SJSA1 (cell line): ENCODE data around the gene GABPB1. TPM values are rescaled to one million over a fixed set of nuclear protein-coding genes. Genes with fewer than 3 reads are reported as not detected.

Source experiments
- DNase-seq, 2 experiments: peaks; one replicate each; pipeline ENCODE4 v3.0.0-alpha.2; 2015 to 2020; ENCODE audit warnings: low spot score in 2 of 2, low read depth in 1 of 2
- H3K27ac ChIP-seq: fragments of 250-450 bp; sonication (Bioruptor Pico); 2 replicates; pipeline ENCODE4 v1.5.1; 2020; ENCODE audit warnings: mild to moderate bottlenecking, moderate library complexity
- H3K27me3 ChIP-seq: fragments of 250-450 bp; sonication (Bioruptor Pico); replicated peaks from 2 replicates; pipeline ENCODE4 v1.5.1; 2020; ENCODE audit warnings: mild to moderate bottlenecking, moderate library complexity
- H3K36me3 ChIP-seq: fragments of 250-450 bp; sonication (Bioruptor Pico); 2 replicates; pipeline ENCODE4 v1.5.1; 2020; ENCODE audit warnings: mild to moderate bottlenecking
- H3K4me1 ChIP-seq: fragments of 250-450 bp; sonication (Bioruptor Pico); replicated peaks from 2 replicates; pipeline ENCODE4 v1.6.1; 2021; ENCODE audit warnings: mild to moderate bottlenecking
- H3K4me3 ChIP-seq: fragments of 250-450 bp; sonication (Bioruptor Pico); 2 replicates; pipeline ENCODE4 v1.5.1; 2020; ENCODE audit warnings: mild to moderate bottlenecking
- H3K9me3 ChIP-seq: fragments of 250-450 bp; sonication (Bioruptor Pico); replicated peaks from 2 replicates; pipeline ENCODE4 v1.5.1; 2020; ENCODE audit warnings: mild to moderate bottlenecking
- total RNA-seq: library from RNA; depleted of rRNA; stranded (reverse); fragments of >200 nt; shearing (Covaris generic); gene quantifications from 2 replicates; pipeline ENCODE4 v1.2.3, GENCODE V29; 2014

The GABPB1 gene
- total RNA-seq, 1 experiment from 2014 or later: 67.9 TPM

DNA sequence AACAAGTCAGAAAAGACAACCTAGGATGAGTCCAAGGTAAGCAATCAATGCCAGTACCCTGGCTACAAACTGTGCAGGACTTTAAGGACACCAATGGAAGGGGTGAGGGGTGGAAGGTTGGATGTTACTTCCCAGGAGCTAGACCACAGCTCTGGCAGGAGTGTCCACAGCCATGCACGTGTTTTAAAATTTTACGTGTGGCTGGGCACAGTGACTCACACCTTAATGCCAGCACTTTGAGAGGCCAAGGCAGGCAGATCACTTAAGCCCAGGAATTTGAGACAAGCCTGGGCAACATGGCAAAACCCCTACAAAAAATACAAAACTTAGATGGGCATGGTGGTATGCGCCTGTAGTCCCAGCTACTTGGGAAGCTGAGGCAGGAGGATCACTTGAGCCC, 74.7 kb downstream of the GABPB1 start:
- no peak for DNase-seq
- no peaks in the 10 kb centered on the region for H3K4me1 ChIP-seq

DNA sequence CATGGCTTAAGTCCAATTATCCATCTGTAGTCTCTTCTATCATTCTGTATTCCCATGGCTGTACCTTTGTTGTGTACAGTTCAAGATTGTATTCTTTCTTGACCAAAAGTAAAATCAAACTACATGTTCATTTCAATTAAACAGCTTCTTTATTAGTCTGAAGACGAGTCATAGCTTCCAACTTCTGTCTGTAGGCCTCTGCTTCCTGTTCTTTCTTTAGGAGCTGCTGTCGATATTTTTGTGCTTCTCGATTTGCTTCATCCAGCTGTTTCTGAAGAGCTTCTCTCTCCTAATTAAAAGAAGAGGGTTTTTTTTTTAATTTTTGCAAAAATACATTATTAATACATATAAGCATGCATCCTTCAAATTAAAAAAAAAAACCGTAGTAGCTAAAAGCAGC, 76.5 kb downstream of the GABPB1 start:
- no peaks in the 10 kb centered on the region for H3K27me3 ChIP-seq
- H3K4me1 ChIP-seq: no peaks in the 10 kb centered on the region
- no peaks in the 10 kb centered on the region for H3K36me3 ChIP-seq
- H3K27ac ChIP-seq: no peak overlapping the region
- no peaks in the 10 kb centered on the region for H3K9me3 ChIP-seq
- DNase-seq: no peak
- no peak overlapping the region for H3K4me3 ChIP-seq

More for the DNA sequence above, 74.7 kb downstream of the GABPB1 start:
- Histone ChIP-seq H3K27ac (no peak overlapping the region), H3K27me3 (no peaks in the 10 kb centered on the region), H3K36me3 (peaks cover 5% of the 10 kb centered on the region), H3K9me3 (no peaks in the 10 kb centered on the region), H3K4me3 (no peak overlapping the region)

DNA sequence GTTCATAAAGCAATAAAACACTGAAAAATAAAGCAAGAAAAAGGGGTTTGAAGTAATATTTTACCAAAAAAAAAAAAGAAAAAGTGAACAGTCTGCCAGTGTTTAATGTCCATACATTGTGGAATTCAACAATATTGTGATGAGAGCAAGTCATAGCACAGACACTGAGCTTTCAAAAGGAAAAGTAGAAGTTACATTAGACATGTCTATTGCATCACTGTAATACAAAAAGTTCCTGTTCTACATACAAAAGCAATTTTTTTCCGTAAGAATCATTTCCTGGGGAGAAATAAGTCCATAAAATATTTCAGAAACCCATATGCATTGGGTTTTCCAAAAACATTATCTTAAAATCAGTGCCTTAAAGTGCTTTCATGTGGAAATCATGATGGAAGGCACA, 77.6 kb downstream of the GABPB1 start:
- H3K4me1 ChIP-seq: no peaks in the 10 kb centered on the region
- DNase-seq: no peak

DNA sequence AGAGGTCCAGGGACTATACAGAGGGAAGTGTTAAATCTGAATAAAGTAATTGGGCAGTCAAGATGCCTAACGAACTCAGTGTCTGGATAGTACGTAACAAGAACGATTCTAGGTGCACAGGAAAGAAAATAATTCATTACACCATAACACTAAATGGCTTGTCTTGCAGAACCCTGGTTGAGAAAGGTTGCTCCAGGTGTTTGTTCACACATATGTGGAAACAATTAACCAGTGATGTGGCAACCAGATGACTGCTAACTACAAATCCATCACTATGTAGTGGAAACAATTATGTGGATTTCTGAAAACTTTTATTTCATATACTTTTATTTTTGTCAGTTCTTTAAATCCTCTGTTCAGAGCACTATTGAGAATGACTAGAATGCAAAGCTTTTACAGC, 79.1 kb downstream of the GABPB1 start:
- H3K4me1 ChIP-seq: no peaks in the 10 kb centered on the region
- no peak for DNase-seq
- H3K27ac ChIP-seq: no peak overlapping the region
- H3K36me3 ChIP-seq: no peaks in the 10 kb centered on the region
- no peak overlapping the region for H3K4me3 ChIP-seq
- no peaks in the 10 kb centered on the region for H3K9me3 ChIP-seq
- H3K27me3 ChIP-seq: no peaks in the 10 kb centered on the region

More for the DNA sequence above, 77.6 kb downstream of the GABPB1 start:
- H3K27me3 ChIP-seq: no peaks in the 10 kb centered on the region
- H3K27ac ChIP-seq: no peak overlapping the region
- H3K4me3 ChIP-seq: no peak overlapping the region
- no peaks in the 10 kb centered on the region for H3K9me3 ChIP-seq
- H3K36me3 ChIP-seq: no peaks in the 10 kb centered on the region

DNA sequence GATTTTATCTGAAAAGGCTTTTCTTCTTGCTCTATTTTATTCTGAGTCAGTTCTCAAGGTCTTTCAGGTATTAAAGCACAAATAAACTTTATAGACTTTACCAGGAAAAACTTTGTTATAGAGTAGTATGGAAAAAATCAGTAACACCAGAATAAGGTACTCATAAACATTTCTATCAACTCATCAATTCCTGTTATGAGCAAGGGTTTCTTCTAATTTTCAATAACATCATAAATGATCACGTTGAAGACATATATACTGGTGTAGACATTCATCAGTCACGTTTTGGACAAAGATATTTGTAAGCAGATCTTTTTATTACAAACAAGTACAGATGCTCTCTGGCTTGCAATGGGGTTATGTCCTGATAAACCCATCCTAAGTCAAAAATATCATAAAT, 79.9 kb downstream of the GABPB1 start:
- no peaks in the 10 kb centered on the region for H3K36me3 ChIP-seq
- no peaks in the 10 kb centered on the region for H3K4me1 ChIP-seq
- H3K4me3 ChIP-seq: no peak overlapping the region
- no peaks in the 10 kb centered on the region for H3K27me3 ChIP-seq
- no peak overlapping the region for H3K27ac ChIP-seq
- H3K9me3 ChIP-seq: no peaks in the 10 kb centered on the region
- DNase-seq: no peak

DNA sequence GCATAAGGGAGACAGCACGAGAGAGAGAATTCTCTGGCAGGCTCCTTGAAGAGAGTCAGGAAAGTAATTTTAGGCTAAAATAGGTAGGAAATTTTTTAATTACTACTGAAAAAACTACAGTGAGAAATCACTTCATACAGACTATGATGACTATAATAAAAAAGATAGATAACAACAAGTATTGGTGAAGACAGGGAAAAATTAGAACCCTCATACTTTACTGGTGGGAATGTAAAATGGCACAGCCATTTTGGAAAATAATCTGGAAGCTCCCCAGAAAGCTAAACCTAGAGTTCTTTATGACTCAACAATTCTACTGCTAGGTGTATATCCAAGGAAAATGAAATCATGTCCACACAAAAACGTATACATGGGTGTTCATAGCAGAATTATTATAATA, 87.4 kb downstream of the GABPB1 start:
- Histone ChIP-seq H3K27me3 (peaks cover 6% of the 10 kb centered on the region; the same call in 1 of the 2 replicates), H3K4me3 (no peak overlapping the region), H3K4me1 (no peaks in the 10 kb centered on the region), H3K9me3 (no peaks in the 10 kb centered on the region), H3K27ac (no peak overlapping the region), H3K36me3 (no peaks in the 10 kb centered on the region)
- no peak for DNase-seq

DNA sequence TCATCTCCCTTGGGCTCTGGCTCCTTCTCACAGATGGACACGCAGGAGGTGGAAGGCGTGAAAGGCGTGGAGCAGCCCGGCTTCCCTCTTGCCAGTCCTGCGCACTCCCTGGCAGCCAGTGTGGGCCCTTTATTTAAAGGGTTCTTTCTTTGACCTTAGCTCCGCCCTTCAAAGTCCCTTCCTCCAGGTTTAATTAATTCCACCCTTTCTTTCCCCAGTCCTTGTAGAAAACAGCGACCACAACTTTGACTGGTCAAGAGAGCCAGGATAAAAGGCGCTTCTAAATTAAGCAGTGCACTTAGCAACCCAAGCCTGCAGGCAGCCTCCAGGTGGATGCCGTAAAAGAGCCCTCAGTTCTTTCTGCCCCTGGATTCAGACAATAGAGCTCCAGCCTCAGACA, 89.4 kb downstream of the GABPB1 start, which contains the start of gene HDC:
TSS of gene HDC (minus strand) at position 107 of the 400 bp plus-strand sequence. CDS start at position 4, 103 bp downstream.
- Histone ChIP-seq H3K9me3 (no peaks in the 10 kb centered on the region), H3K4me1 (no peaks in the 10 kb centered on the region), H3K4me3 (no peak within 1 kb of the TSS), H3K27me3 (peaks cover 6% of the 10 kb centered on the region; the same call in 1 of the 2 replicates), H3K27ac (no peak within 1 kb of the TSS), H3K36me3 (no peaks in the 10 kb centered on the region)
- no peak for DNase-seq

- peaks cover under 1% of the 10 kb centered on the region; the same call in 1 of the 2 replicates for H3K27me3 ChIP-seq
- no peak overlapping the region for H3K4me3 ChIP-seq
- no peak overlapping the region for H3K27ac ChIP-seq
- DNase-seq: no peak
- no peaks in the 10 kb centered on the region for H3K36me3 ChIP-seq
- no peaks in the 10 kb centered on the region for H3K9me3 ChIP-seq
- no peaks in the 10 kb centered on the region for H3K4me1 ChIP-seq
Measured at GRCh38 chr15:50262533-50262932, 92.5 kb downstream of the GABPB1 start.

GRCh38 chr15:50261981-50262380, 93.0 kb downstream of the GABPB1 start:
- no peak overlapping the region for H3K27ac ChIP-seq
- H3K27me3 ChIP-seq: no peaks in the 10 kb centered on the region
- H3K4me3 ChIP-seq: no peak overlapping the region
- H3K36me3 ChIP-seq: no peaks in the 10 kb centered on the region
- DNase-seq: peak in 1 of 2 experiments; percentile 16
- H3K9me3 ChIP-seq: no peaks in the 10 kb centered on the region
- peaks cover 2% of the 10 kb centered on the region for H3K4me1 ChIP-seq

DNA sequence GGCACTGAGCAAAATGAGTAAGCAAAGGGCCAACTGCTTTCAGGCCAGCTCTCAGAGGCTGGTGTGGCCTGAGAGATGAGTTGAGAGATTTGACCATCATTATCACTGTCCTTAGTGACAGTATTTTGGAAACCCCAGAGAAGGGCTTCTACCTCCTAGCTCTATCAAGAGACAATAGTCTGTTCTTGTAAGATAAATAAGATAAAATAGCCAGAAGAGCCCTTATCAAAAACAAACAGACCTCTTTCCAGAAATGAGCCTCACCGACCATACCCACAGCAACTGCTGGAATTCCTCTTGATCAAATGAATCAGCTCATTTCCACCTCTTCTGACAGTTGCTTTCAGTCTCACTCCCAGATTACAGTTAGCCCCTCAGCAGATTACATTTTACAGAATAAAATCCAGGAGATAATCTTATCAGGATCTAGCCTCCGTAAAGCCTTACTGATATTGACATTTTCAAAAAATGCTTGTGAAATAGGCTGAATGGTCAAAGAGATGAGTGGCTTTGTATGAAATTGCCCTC, 94.0 kb downstream of the GABPB1 start:
- no peak overlapping the region for H3K27ac ChIP-seq
- H3K4me1 ChIP-seq: peaks cover 11% of the 10 kb centered on the region
- H3K36me3 ChIP-seq: no peaks in the 10 kb centered on the region
- DNase-seq: no peak
- no peaks in the 10 kb centered on the region for H3K27me3 ChIP-seq
- H3K4me3 ChIP-seq: no peak overlapping the region
- H3K9me3 ChIP-seq: no peaks in the 10 kb centered on the region

- Histone ChIP-seq H3K36me3 (no peaks in the 10 kb centered on the region), H3K27ac (no peak overlapping the region), H3K9me3 (no peaks in the 10 kb centered on the region), H3K4me3 (no peak overlapping the region), H3K27me3 (no peaks in the 10 kb centered on the region), H3K4me1 (peaks cover 13% of the 10 kb centered on the region)
- no peak for DNase-seq
Measured at GRCh38 chr15:50259276-50259675, 95.7 kb downstream of the GABPB1 start.

DNA sequence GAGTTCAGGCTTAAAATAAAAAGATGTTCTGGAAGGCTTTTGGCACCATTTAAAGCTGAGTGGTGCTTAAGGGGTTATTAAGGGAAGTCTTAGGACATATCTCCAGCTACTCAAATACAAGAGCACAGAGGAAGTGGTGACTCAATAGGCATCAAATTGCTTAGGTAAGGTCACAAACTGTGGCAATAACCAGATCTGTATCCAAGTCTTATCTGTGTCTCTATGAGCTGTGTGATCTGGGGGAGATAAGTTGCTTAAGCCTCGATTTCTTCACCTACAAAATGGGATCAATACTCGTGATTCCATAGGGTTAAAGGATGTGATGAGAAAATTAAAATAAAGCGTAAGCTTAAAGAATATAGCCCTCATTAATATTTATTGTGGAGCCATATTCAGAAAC, 97.1 kb downstream of the GABPB1 start:
- DNase-seq: no peak
- Histone ChIP-seq H3K9me3 (no peaks in the 10 kb centered on the region), H3K4me1 (peaks cover 13% of the 10 kb centered on the region), H3K27ac (no peak overlapping the region), H3K4me3 (no peak overlapping the region), H3K27me3 (no peaks in the 10 kb centered on the region), H3K36me3 (no peaks in the 10 kb centered on the region)

GRCh38 chr15:50257332-50257731, 97.7 kb downstream of the GABPB1 start:
- no peak overlapping the region for H3K27ac ChIP-seq
- H3K4me3 ChIP-seq: no peak overlapping the region
- H3K27me3 ChIP-seq: no peaks in the 10 kb centered on the region
- peaks cover 13% of the 10 kb centered on the region for H3K4me1 ChIP-seq
- H3K36me3 ChIP-seq: no peaks in the 10 kb centered on the region
- H3K9me3 ChIP-seq: no peaks in the 10 kb centered on the region
- DNase-seq: no peak

- no peak overlapping the region for H3K4me3 ChIP-seq
- no peaks in the 10 kb centered on the region for H3K9me3 ChIP-seq
- peaks cover 13% of the 10 kb centered on the region for H3K4me1 ChIP-seq
- H3K36me3 ChIP-seq: no peaks in the 10 kb centered on the region
- H3K27ac ChIP-seq: no peak overlapping the region
- DNase-seq: peak; percentile 56 to 58
- no peaks in the 10 kb centered on the region for H3K27me3 ChIP-seq
Measured at GRCh38 chr15:50256188-50257041, 98.6 kb downstream of the GABPB1 start.
